CD4-positive, alpha-beta T cell (primary cell): ENCODE measurements around the gene PPP1R37. TPM values are rescaled to one million over a fixed set of nuclear protein-coding genes. Genes with fewer than 3 reads are reported as not detected.
"Not testable (repeated sequence)": the region's sequence is repeated elsewhere in the genome, so short reads cannot be mapped to it uniquely, and the experiment has no call there.

ENCODE experiments used
- ATAC-seq: fragments of 200-7000 bp; cut with Tn5 transposase; one replicate; pipeline ENCODE4 v1.10.0; 2022; ENCODE audit warnings: mild to moderate bottlenecking; ENCODE audit not compliant: poor library complexity
- CTCF ChIA-PET: fragments of 350-600 bp; sonication (Branson Sonifier 250); formaldehyde crosslinking; loops from one replicate; lab custom pipeline; 2021; ENCODE audit warnings: antibody characterized with exemption, inconsistent platforms; lab: Charles Lee
- POLR2A ChIA-PET: fragments of 350-600 bp; sonication (Branson Sonifier 250); formaldehyde crosslinking; loops from one replicate; lab custom pipeline; 2021; ENCODE audit warnings: antibody characterized with exemption, inconsistent platforms; lab: Charles Lee
- DNase-seq, 14 experiments: peaks; one replicate each; pipeline ENCODE4 v3.0.0-alpha.2; 2013 to 2020; ENCODE audit warnings: mixed read lengths in 2 of 14
- H3K27ac ChIP-seq, 2 donors: one replicate each; pipeline versions ENCODE4 v1.5.1 to v1.7.0; 2013; ENCODE audit warnings: low read length in 2 of 2, low read depth in 1 of 2, mild to moderate bottlenecking in 1 of 2
- H3K27me3 ChIP-seq, 2 experiments: 1 replicate in 1 of 2; 2 replicates in 1 of 2; pipeline versions ENCODE4 v1.6.1 to v1.7.0; 2013; ENCODE audit warnings: low read length in 2 of 2, control low read depth in 1 of 2, mild to moderate bottlenecking in 1 of 2, moderate library complexity in 1 of 2; ENCODE audit not compliant: insufficient read depth in 2 of 2, control insufficient read depth in 1 of 2
- H3K36me3 ChIP-seq: one replicate; pipeline ENCODE4 v1.6.1; 2013; ENCODE audit warnings: low read length, control low read depth; ENCODE audit not compliant: insufficient read depth
- H3K4me1 ChIP-seq: one replicate; pipeline ENCODE4 v1.6.1; 2013; ENCODE audit warnings: low read length, control low read depth; ENCODE audit not compliant: insufficient read depth
- H3K4me3 ChIP-seq: one replicate; pipeline ENCODE4 v1.5.1; 2013; ENCODE audit warnings: mild to moderate bottlenecking, low read length, moderate library complexity
- H3K9me3 ChIP-seq, 2 experiments: 1 replicate in 1 of 2; 2 replicates in 1 of 2; pipeline versions ENCODE4 v1.6.1 to v1.7.0; 2013; ENCODE audit warnings: low read length in 2 of 2, mild to moderate bottlenecking in 2 of 2, control low read depth in 1 of 2, moderate library complexity in 1 of 2; ENCODE audit not compliant: control insufficient read depth in 1 of 2, insufficient read depth in 1 of 2
- H3K27ac Mint-ChIP-seq: one replicate; pipeline ENCODE4 v1.8.0; 2020; ENCODE audit warnings: mixed read lengths
- H3K27me3 Mint-ChIP-seq: one replicate; pipeline ENCODE4 v1.8.0; 2021; ENCODE audit warnings: mixed read lengths
- H3K36me3 Mint-ChIP-seq: one replicate; pipeline ENCODE4 v1.8.0; 2021; ENCODE audit warnings: low read depth, mixed read lengths
- H3K4me1 Mint-ChIP-seq: one replicate; pipeline ENCODE4 v1.8.0; 2021; ENCODE audit warnings: low read depth, mixed read lengths
- H3K4me3 Mint-ChIP-seq: one replicate; pipeline ENCODE4 v1.8.0; 2020; ENCODE audit warnings: mild to moderate bottlenecking, mixed read lengths
- H3K9me3 Mint-ChIP-seq: one replicate; pipeline ENCODE4 v1.8.0; 2020; ENCODE audit warnings: mixed read lengths
- intact Hi-C, 2 experiments: fragments of 100-400 bp; cut with DNase I in 1 of 2; cut with micrococcal nuclease in 1 of 2; formaldehyde crosslinking; loops; one replicate each; pipeline versions ENCODE4 v1.15.1 to v1.9.0; 2023 to 2025; cut with DNase I, micrococcal nuclease
- total RNA-seq, 174 experiments: library from RNA in 2 of 174; stranded (reverse) in 2 of 174; gene quantifications; one replicate each; pipeline ENCODE4 v1.2.3 and lab custom pipeline; 2021 to 2026
- TF ChIP-seq, protein P1 (sequence below): fragments of 200-600 bp; IDR thresholded peaks from one replicate; pipeline ENCODE4 v1.8.0; 2022; ENCODE audit warnings: antibody characterized with exemption, mild to moderate bottlenecking

Gene PPP1R37
- total RNA-seq, 2 experiments from 2014 or later = 17.2 to 19.6 TPM

DNA sequence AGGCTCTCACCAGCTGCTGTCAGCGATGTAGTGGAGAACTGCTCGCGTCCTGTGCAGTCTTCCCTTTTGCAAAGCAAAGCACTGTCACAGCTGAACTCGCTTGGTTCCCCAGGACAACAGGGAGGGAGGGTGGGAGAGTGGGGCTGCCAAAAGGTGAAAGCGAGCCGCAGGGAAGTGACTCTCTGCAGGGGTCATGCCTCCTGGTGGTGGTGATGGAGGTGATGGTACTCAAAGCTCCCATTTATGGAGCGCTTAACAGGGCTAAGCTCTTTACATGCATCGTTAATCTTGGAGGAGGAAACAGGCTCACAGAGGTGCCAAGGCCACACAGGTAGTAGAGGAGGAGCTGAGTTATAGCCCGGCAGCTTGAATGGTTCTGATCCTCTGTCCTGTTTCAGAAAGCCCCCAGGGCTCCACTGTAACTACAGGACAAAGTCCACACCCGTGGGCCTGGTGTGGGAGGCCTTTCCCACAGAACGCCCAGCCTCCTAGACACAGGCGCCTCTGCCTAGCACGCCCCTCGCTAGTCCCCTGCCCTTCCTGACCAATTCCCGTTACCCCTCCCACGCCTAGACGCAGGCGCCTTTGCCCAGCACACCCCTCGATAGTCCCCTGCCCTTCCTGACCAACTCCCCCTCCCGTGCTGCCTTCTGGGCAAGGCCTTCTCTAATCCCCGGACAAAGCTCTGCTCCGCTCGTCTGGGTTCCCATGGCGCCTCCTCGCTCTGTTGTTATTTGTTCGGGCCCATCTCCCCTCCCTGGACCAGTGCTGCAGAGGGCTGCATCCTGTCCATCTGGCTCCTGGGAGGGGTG is 10.7 kb downstream of the PPP1R37 start:
- TF ChIP-seq, protein P1, sequence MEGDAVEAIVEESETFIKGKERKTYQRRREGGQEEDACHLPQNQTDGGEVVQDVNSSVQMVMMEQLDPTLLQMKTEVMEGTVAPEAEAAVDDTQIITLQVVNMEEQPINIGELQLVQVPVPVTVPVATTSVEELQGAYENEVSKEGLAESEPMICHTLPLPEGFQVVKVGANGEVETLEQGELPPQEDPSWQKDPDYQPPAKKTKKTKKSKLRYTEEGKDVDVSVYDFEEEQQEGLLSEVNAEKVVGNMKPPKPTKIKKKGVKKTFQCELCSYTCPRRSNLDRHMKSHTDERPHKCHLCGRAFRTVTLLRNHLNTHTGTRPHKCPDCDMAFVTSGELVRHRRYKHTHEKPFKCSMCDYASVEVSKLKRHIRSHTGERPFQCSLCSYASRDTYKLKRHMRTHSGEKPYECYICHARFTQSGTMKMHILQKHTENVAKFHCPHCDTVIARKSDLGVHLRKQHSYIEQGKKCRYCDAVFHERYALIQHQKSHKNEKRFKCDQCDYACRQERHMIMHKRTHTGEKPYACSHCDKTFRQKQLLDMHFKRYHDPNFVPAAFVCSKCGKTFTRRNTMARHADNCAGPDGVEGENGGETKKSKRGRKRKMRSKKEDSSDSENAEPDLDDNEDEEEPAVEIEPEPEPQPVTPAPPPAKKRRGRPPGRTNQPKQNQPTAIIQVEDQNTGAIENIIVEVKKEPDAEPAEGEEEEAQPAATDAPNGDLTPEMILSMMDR = no peak
- H3K4me1 ChIP-seq = peaks cover 42% of the 10 kb centered on the region
- Mint-ChIP-seq H3K4me1 (peaks cover 55% of the 10 kb centered on the region), H3K27ac (peak overlapping the region; percentile 86), H3K4me3 (peak overlapping the region; percentile 73), H3K9me3 (no peaks in the 10 kb centered on the region), H3K27me3 (no peaks in the 10 kb centered on the region), H3K36me3 (no peaks in the 10 kb centered on the region)
- peak overlapping the region; percentile 52 for H3K4me3 ChIP-seq
- DNase-seq (peak in 2 of 14 experiments; percentile 50 to 61), ATAC-seq (peak; percentile 58)
- H3K27ac ChIP-seq = peak overlapping the region; percentile 18 to 48
- intact Hi-C loops = loop anchor here in 1 of 2 experiments (5.0 kb wide), 1 partner anchor 84 kb away; no protein-coding TSS in a partner anchor
- H3K36me3 ChIP-seq = peaks cover 6% of the 10 kb centered on the region
- no peaks in the 10 kb centered on the region for H3K27me3 ChIP-seq
- ChIA-PET POLR2A (interaction anchor here (0.9 to 4.8 kb wide), 6 partner anchors 10 to 75 kb away, joined by 3 to 71 read pairs (median 5); partner anchors contain the start of genes BLOC1S3, CLASRP and PPP1R37), CTCF (interaction anchor here (1.0 to 1.8 kb wide), 4 partner anchors 11 to 75 kb away, joined by 4 to 8 read pairs (median 4); partner anchors contain the start of genes BLOC1S3, PPP1R37 and TRAPPC6A)
- no peaks in the 10 kb centered on the region for H3K9me3 ChIP-seq

DNA sequence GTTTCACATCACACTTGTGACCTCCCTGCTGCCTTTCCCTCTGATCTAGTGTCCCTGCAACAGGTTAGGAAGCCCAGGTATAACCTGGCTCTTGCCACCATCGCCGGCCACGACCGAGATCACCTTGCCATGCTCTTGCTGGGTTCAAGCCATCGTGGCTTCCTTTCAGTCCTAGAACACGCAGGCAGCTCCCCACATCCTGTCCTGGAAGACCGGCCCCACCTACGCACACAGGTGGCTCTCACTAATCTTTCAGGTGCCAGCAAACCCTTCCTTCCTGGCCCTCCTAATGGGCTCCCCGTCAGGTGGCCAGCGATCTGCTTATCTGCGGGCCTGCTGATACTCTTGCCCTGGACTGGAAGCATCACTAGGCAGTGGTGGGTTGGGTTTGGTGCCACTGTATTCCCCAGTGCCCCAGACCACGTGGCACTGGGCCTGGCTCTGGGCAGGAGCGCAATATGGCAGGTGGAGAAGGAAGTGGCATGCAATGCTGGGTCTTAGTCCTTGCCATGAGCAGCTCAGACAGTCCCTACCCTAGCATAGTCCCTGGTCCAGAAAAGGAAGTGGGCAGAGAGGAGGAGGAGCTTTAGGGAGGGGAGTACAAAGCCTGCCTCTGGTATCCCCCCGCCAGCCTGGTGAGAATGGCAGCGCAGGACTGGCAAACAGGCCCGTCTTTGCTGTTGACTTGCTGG is 11.8 kb downstream of the PPP1R37 start:
- CTCF ChIA-PET = interaction anchor here (1.0 to 1.8 kb wide), 2 partner anchors 17 to 74 kb away, joined by 4 read pairs; partner anchors contain the start of genes BLOC1S3 and TRAPPC6A
- no peaks in the 10 kb centered on the region for H3K36me3 Mint-ChIP-seq
- H3K4me3 ChIP-seq = no peak overlapping the region
- H3K4me3 Mint-ChIP-seq = peak overlapping the region; percentile 52
- ATAC-seq (no peak), DNase-seq (peak in 3 of 14 experiments; percentile 34 to 50 (median 38))
- H3K9me3 ChIP-seq = no peaks in the 10 kb centered on the region
- H3K9me3 Mint-ChIP-seq = no peaks in the 10 kb centered on the region
- H3K4me1 ChIP-seq = peaks cover 37% of the 10 kb centered on the region
- H3K27me3 Mint-ChIP-seq = no peaks in the 10 kb centered on the region
- no peak overlapping the region for H3K27ac ChIP-seq
- peaks cover 6% of the 10 kb centered on the region for H3K36me3 ChIP-seq
- peaks cover 48% of the 10 kb centered on the region for H3K4me1 Mint-ChIP-seq
- no peaks in the 10 kb centered on the region for H3K27me3 ChIP-seq
- POLR2A ChIA-PET = interaction anchor here (4.8 kb wide), 1 partner anchor 12 kb away, joined by 71 read pairs; the partner anchor contains the start of gene PPP1R37
- TF ChIP-seq, protein P1 = no peak
- H3K27ac Mint-ChIP-seq = peak overlapping the region; percentile 18
- intact Hi-C loops = loop anchor here in 1 of 2 experiments (5.0 kb wide), 1 partner anchor 82 kb away; no protein-coding TSS in a partner anchor

DNA sequence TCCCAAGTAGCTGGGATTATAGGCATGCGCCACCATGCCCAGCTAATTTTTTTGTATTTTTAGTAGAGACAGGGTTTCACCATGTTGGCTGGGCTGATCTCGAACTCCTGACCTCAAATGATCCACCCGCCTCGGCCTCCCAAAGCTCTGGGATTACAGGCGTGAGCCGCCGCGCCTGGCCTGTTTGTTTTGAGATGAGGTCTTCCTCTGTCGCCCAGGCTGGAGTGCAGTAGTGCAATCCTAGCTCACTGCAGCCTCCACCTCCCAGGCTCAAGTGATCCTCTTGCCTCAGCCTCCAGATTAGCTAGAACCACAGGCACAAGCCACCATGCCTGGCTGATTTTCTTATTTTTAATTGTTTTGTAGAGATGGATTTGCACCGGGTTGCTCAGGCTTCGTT is 13.4 kb downstream of the PPP1R37 start:
- H3K9me3 Mint-ChIP-seq, CTCF ChIA-PET, H3K27me3 Mint-ChIP-seq, H3K36me3 ChIP-seq, H3K27ac Mint-ChIP-seq, H3K4me3 ChIP-seq, H3K27ac ChIP-seq, H3K27me3 ChIP-seq, intact Hi-C loops, DNase-seq, ATAC-seq, H3K4me3 Mint-ChIP-seq, H3K9me3 ChIP-seq, H3K36me3 Mint-ChIP-seq: not testable (repeated sequence)
- peaks cover 42% of the 10 kb centered on the region for H3K4me1 ChIP-seq
- peaks cover 45% of the 10 kb centered on the region for H3K4me1 Mint-ChIP-seq
- POLR2A ChIA-PET = interaction anchor here (0.8 kb wide), 1 partner anchor 14 kb away, joined by 3 read pairs; the partner anchor contains the start of gene PPP1R37
